ENCODE results near the gene TTC33.
"Not testable (repeated sequence)": the region's sequence is repeated elsewhere in the genome, so short reads cannot be mapped to it uniquely, and the experiment has no call there.

The TTC33 gene

GRCh38 chr5:40649463-40650030, 106.2 kb downstream of the TTC33 start:
- DNase-seq: no peak

DNA sequence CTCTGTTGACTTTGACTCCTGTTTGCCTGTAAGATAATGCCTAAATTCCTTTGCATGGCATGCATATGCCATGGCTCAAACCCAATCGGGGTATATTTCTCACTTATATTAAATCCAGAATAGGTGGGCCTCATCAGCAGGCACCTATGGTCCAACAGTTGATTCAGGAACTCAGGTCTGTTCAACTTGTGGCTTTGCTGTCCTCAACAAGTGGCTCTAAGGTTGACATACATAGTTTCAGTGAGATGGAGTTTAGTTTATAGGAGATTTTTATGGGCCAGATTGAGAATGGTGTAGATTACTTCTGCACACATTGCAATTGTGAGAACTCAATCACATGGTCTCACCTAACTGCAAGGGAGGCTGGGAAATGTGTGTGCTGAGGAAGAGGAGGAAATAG, 107.6 kb downstream of the TTC33 start:
- DNase-seq: no peak

GRCh38 chr5:40646266-40646665, 109.5 kb downstream of the TTC33 start:
- no peak for DNase-seq

DNA sequence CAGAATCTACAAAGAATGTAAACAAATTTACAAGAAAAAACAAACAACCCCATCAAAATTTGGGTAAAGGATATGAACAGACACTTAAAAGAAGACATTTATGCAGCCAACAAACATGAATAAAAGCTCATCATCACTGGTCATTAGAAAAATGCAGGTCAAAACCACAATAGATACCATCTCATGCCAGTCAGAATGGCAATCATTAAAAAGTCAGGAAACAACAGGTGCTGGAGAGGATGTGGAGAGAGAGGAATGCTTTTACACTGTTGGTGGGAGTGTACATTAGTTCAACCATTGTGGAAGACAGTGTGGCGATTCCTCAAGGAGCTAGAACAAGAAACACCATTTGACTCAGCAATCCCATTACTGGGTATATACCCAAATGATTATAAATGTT, 116.2 kb downstream of the TTC33 start:
- DNase-seq: not testable (repeated sequence)

DNA sequence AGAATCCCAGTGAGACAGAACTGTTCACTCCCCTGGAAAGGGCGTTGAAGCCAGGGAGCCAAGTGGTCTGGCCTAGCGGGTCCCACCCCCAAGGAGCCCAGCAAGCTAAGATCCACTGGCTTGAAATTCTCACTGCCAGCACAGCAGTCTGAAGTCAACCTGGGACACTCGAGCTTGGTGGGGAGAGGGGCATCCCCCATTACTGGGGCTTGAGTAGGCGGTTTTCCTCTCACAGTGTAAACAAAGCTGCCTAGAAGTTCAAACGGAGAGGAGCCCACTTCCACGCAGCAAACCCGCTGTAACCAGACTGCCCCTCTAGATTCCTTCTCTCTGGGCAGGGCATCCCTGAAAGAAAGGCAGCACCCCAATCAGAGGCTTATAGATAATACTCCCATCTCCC, 121.2 kb downstream of the TTC33 start:
- DNase-seq: no peak

GRCh38 chr5:40634154-40634553, 121.6 kb downstream of the TTC33 start:
- DNase-seq: no peak

DNA sequence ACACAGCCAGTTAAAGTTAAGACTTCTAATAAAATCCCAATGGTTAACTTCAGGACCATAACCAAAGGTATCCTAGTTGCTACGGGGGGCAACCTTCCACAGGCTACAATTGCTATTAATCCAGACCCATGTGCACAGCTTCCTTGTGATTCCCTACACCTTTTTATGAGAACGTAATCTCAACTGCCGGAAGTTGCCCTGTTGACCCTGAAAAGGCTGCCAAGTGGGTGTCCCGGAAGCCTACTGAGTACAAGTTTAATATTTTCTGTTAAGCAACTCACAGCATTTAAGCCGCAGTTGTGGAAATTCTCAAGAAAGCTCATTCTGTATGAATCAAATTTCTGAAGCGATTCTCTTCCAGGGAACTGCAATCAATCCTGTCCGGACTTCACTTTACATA, 124.5 kb downstream of the TTC33 start:
- no peak for DNase-seq

DNA sequence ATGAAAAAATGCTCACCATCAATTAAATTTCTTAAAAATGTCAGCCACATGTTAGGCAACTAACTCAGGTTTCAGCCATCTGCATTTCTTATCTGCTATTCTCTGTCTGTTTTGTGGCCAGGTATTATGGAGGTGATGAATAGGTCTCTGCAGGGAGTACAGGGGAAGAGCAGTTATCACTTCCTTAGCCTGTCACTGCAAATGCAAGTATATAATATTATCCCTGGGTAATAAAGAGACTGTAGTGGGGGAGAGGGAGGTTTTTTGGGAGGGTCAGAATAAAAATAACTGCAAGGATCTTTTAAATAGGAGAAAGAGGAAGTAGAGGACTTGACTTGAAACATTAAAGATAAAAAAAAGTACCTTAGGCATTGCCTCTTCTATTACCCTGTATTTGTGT, 125.6 kb downstream of the TTC33 start:
- DNase-seq: no peak

DNA sequence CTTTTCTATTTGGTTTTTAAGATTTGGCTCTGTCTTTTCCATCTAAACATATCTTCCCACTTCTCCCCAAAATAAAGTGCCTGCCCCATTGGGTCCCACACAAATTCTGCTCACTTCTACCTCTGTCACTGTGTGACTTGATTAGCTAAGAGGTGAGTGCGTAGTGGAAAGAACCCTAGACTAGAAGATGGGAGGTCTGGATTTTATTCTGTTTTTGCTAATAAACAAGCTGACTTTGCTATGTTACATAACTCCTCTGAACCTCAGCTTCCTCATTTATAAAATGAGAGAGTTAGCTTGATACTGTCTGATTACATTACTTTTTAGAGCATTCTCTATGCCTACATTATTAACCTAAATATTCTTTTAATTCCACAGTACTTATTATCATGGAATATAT, 127.4 kb downstream of the TTC33 start:
- no peak for DNase-seq

DNA sequence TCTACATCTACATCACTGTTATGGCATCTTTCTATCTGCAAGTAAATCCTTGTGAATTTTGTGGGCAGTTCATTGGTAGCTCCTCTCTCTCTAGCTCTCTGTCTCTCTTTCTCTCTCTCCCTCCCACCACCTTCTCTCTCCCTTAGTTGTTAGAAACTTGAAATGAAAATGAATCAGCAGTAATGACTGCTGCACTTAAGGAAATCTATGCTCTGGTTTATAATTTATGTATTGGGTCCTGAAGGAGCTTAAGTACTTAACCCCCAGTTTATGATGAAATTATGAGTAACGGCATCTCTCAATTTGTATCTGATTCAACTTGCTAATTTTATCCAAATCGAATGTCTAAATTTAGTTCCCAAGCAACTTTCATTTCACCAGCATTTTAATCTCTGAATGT, 128.1 kb downstream of the TTC33 start:
- DNase-seq: no peak

- no peak for DNase-seq
These were observed 129.0 kb downstream of the TTC33 start for GRCh38 chr5:40626801-40627200.

GRCh38 chr5:40623480-40624420, 132.0 kb downstream of the TTC33 start:
- DNase-seq: no peak

DNA sequence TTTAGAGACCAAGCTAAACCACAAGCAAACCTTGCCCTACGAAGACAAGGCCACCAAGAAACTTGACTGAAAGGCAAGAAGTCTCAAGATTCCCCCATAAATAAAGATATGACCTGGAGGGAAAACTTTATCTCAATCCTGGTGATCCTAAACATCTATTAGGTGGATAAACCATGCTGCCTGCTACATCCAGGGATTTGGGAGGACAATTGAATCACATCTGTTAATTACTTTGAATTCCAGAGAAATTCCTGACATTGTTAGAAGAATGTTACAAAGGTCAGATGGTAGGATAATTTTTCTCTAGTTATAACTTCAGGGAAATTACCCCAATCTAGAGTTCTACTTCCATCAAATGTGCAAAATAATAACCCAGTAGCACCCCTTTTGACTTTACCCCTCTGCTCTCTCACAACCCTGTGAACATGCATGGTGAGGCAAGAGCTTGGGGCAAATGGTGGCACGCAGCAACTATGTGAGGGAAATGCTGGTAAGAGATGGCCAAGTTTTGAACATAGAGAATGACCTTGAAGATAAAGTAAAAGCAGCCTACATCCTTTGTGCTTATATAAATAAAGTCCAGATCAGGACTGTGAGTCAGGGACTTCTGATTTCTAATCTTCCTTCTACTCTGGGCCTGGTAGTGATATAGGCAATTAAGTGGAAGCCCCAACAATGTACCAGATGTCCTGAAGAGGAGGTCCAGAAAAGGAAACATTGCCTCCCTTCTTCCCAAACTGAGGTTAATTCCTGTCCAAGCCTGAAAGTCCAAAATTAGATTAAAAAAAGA, 133.1 kb downstream of the TTC33 start:
- no peak for DNase-seq

DNA sequence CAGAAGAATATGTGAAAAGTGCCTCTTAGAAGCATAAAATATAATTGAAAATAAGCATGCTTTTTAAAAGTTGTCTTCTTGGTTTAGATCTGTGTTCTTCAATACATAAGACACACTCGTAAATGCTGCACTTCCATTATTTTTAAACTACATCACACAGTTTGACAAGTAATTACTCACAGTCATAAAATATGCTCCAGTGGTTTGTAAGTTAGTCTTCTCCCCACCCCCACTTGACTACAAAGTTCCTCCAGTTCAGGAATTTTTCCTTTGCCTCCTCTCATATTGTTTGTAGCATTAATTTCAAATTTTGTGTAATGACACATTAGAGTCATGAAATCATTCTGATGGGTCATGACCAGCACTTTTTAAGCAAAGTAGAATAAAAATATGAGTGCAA, 136.3 kb downstream of the TTC33 start:
- no peak for DNase-seq

DNA sequence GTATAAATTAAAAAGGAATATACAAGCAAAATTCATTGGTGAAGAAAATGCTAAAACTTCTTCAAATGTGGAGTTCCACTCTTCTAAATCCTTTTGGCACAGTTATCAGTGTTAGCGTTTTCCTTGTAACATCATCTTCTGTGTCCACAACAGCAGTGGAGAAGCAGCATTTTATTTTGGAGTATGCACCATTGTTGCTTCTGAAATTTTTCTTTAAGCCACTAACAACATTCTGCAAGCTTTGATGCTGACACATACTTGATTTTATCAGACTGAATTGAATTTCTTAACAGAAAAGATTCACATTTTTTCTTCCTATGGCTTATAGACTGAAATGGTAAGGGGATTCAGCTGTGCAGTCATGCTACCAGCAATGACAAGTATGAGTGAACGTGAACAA, 136.8 kb downstream of the TTC33 start:
- DNase-seq: no peak

- DNase-seq: no peak
These were observed 139.0 kb downstream of the TTC33 start for GRCh38 chr5:40616781-40617180.

DNA sequence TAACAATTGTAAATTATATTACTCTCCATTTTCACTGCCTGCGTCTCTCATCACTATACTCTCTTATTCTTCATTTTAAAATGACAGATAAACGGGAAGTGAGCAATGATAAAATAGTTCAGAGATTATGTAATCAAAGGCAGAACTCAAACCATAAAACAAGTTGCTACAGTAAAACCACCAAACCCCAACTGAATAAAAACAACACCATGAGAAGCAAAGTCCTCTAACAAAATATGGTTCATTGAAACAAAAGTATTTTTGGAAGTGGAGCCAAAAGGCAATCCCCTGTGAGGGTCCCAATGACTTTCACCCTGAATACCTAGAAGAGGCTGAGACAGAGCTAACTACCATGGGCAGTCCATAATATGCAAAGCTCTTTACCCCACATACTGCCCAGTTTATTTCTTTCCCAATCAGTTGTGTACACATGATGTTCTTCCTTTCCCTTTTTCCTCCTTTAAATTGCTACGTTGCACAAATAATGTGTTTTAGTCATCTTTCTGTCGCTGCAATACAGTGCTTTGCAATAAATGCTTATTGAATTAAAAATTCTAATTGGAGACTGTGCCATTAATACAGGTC, 140.1 kb downstream of the TTC33 start:
- DNase-seq: no peak

- DNase-seq: no peak
These were observed 140.7 kb downstream of the TTC33 start for GRCh38 chr5:40614923-40615585.

GRCh38 chr5:40614466-40614865, 141.3 kb downstream of the TTC33 start:
- DNase-seq: no peak

GRCh38 chr5:40607202-40607601, 148.6 kb downstream of the TTC33 start:
- no peak for DNase-seq

- DNase-seq: no peak
These were observed 149.5 kb downstream of the TTC33 start for GRCh38 chr5:40606077-40606765.

DNA sequence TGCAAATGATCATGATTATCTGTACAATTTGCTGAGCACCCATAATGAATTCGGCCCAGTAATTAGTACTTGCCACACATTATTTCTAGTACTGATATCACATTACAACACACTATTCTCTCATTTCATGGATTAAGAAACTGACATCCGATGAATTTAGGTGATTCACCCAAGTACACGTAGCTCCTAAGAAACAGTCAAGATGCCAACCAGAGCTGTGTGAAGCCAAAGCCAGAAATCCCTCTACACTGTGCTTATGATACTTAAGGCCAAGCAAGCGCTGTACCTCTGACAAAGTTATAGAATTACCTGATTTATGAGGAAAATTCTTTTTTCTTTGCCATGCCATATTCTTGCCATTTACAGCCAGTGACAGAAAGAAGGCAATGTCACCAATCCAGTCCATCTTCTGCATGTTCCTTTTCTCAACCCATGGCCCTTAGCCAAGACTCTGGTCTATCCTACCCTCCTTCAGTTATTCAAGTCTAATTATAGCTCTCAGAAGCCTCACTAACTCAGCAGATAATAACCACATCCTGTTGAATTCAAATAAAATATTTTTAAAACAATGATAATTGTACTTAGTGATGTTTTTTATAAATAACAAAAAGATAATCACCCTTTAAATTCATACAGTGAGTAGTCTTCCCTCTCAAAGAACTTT, 150.3 kb downstream of the TTC33 start:
- DNase-seq: no peak

Data from stimulated activated CD4-positive, alpha-beta T cell treated with anti-CD3 and anti-CD28 coated beads, Interleukin-1b, Interleukin-23, amount 100 ng/mL, for 48 hours (primary cell).